Measurements from ENCODE around the gene ZBTB39. TPM values are rescaled to one million over a fixed set of nuclear protein-coding genes. Genes with fewer than 3 reads are reported as not detected.

The ZBTB39 gene
- total RNA-seq = 6.2 and 6.8 TPM in 2 replicates

GRCh38 chr12:57005980-57006808 lies at the start of gene ZBTB39:
TSS of gene ZBTB39 (minus strand) at chr12:57006546. CDS start at chr12:57004917, 1,629 bp downstream.

GRCh38 chr12:57049890-57050289 lies 43.5 kb upstream of the ZBTB39 start, which contains the start of gene MYO1A:
TSS of gene MYO1A (minus strand) at chr12:57050129. CDS start at chr12:57048323, 1,806 bp downstream.

GRCh38 chr12:57016348-57016747 lies 10.0 kb upstream of the ZBTB39 start, which contains the start of gene TAC3:
TSS of gene TAC3 (minus strand) at chr12:57016529. CDS start at chr12:57015797, 732 bp downstream.

GRCh38 chr12:56957229-56958052 lies 48.9 kb downstream of the ZBTB39 start, which contains the start of gene RDH16:
TSS of gene RDH16 (minus strand) at chr12:56957608. CDS start at chr12:56957462, 146 bp downstream.

Other genes starting within 250 kb of the ZBTB39 start
- 0.32 and 0.46 TPM in 2 replicates for gene HSD17B6, start 243.2 kb downstream of the ZBTB39 start, total RNA-seq
- not detected in 2 replicates for gene SDR9C7, start 72.1 kb downstream of the ZBTB39 start, total RNA-seq
- gene RDH16, start 48.9 kb downstream of the ZBTB39 start, total RNA-seq = not detected in 2 replicates
- gene TAC3, start 10.0 kb upstream of the ZBTB39 start, total RNA-seq = not detected in 2 replicates
- gene MYO1A, start 43.6 kb upstream of the ZBTB39 start, total RNA-seq = not detected in 2 replicates
- gene NEMP1, start 72.2 kb upstream of the ZBTB39 start, total RNA-seq = 4.2 and 9.7 TPM in 2 replicates
- 14.1 and 14.3 TPM in 2 replicates for gene NAB2, start 82.6 kb upstream of the ZBTB39 start, total RNA-seq
- gene STAT6, start 104.8 kb upstream of the ZBTB39 start, total RNA-seq = 41.3 and 58.1 TPM in 2 replicates
- gene LRP1, start 121.9 kb upstream of the ZBTB39 start, total RNA-seq = 4.5 and 5.9 TPM in 2 replicates
- gene LRP1-AS, start 141.1 kb upstream of the ZBTB39 start, total RNA-seq = not detected in 2 replicates
- gene NXPH4, start 210.2 kb upstream of the ZBTB39 start, total RNA-seq = not detected in 2 replicates
- gene SHMT2, start 223.2 kb upstream of the ZBTB39 start, total RNA-seq = 207 and 228 TPM in 2 replicates
- gene STAC3, start 244.6 kb upstream of the ZBTB39 start, total RNA-seq = 0.30 and 0.32 TPM in 2 replicates

All from epithelial cell of umbilical artery (primary cell).